Heart right ventricle (tissue), 16 donors: ENCODE data around the gene TSSC4. TPM values are rescaled to one million over a fixed set of nuclear protein-coding genes. Genes with fewer than 3 reads are reported as not detected.

Experiments used
- ATAC-seq, 8 donors: fragments of 200-7000 bp; cut with Tn5 transposase; one replicate each; pipeline ENCODE4 v1.9.1; 2020; ENCODE audit warnings: mild to moderate bottlenecking in 8 of 8, moderate library complexity in 8 of 8, moderate number of reproducible peaks in 1 of 8
- DNase-seq, 2 donors: peaks; one replicate each; pipeline ENCODE4 v3.0.0-alpha.2; 2020
- H3K27ac ChIP-seq, 10 donors: fragments of 200-600 bp; sonication (generic) in 2 of 10; one replicate each; pipeline versions ENCODE4 v1.5.0 to v1.8.0; 2020 to 2022; ENCODE audit warnings: mild to moderate bottlenecking in 3 of 10
- H3K27me3 ChIP-seq, 7 donors: fragments of 200-600 bp; one replicate each; pipeline ENCODE4 v1.8.0; 2021 to 2022; ENCODE audit warnings: mild to moderate bottlenecking in 2 of 7
- H3K36me3 ChIP-seq, 9 donors: fragments of 200-600 bp; sonication (generic) in 1 of 9; one replicate each; pipeline versions ENCODE4 v1.5.0 to v1.8.0; 2020 to 2022; ENCODE audit warnings: mild to moderate bottlenecking in 2 of 9
- H3K4me1 ChIP-seq, 9 donors: fragments of 200-600 bp; sonication (generic) in 1 of 9; one replicate each; pipeline versions ENCODE4 v1.5.0 to v1.8.0; 2020 to 2022; ENCODE audit warnings: mild to moderate bottlenecking in 4 of 9
- H3K4me3 ChIP-seq, 10 donors: fragments of 200-600 bp; sonication (generic) in 2 of 10; one replicate each; pipeline versions ENCODE4 v1.5.0 to v1.8.0; 2020 to 2022; ENCODE audit warnings: mild to moderate bottlenecking in 7 of 10, moderate library complexity in 2 of 10
- H3K9me3 ChIP-seq, 11 donors: fragments of 200-600 bp in 10 of 11; sonication (generic) in 2 of 11; one replicate each; pipeline versions ENCODE4 v1.5.0 to v1.8.0; 2013 to 2022; ENCODE audit warnings: mild to moderate bottlenecking in 2 of 11, control low read depth in 1 of 11, moderate library complexity in 1 of 11
- WGBS, 2 donors: extraction: QIAGEN DNeasy Blood & Tissue Kit; methylation state at CpG; one replicate each; pipeline ENCODE4 v1.1.7; 2013; ENCODE audit warnings: inconsistent platforms in 1 of 2; 5-methylcytosine and 5-hydroxymethylcytosine counted together
- intact Hi-C, 10 donors: fragments of 100-400 bp; cut with DNase I; formaldehyde crosslinking; loops; one replicate each; pipeline versions ENCODE4 v1.11.1 to v1.14.2; 2022
- polyA plus RNA-seq, 2 donors: library from polyadenylated mRNA; stranded (reverse); fragments of 200-250 nt; gene quantifications; one replicate each; pipeline ENCODE4 v1.2.3, GENCODE V29; 2013
- total RNA-seq, 10 donors: library from RNA; stranded (reverse); fragmentation: NEBNext Ultra II Directional in 3 of 10; extraction: Animal tissue kit (Norgen Biotek cat#: 25700) in 3 of 10; gene quantifications; one replicate each; pipeline versions ENCODE4 v1.2.1 to v1.2.4, GENCODE V29; 2021 to 2023
- TF ChIP-seq, protein P1 (sequence below), 9 donors: fragments of 200-600 bp; sonication (generic) in 2 of 9; IDR thresholded peaks; one replicate each; pipeline versions ENCODE4 v1.5.0 to v1.8.0; 2021 to 2022; ENCODE audit warnings: antibody characterized with exemption in 9 of 9, mild to moderate bottlenecking in 5 of 9, moderate library complexity in 1 of 9
- donor health status: Arrhythmogenic right ventricular cardiomyopathy.
- donor health status: ischemic (EF 13 %, LVEDD 7.1; RV severe dilation, severe dysfunction).
- donor health status: healthy with polysubstance abuse.
- donor health status: DM: no; HTN: yes; CAD: no.
- donor health status: DM: no; HTN: no; CAD: no.
- donor health status: ischemic (EF 25% LVEDD 6.9; RV normal size, moderate dysfunction).
- donor health status: ischemic (EF 25% LVEDD 5.7; RV mildly dilated, moderate dysfunction).
- donor health status: healthy.
- donor health status: DM: yes; HTN: yes; CAD: no.
- donor health status: Ischemic cardiomyopathy.
- donor health status: ischemic (EF 35%, LVEDD 5.7; RV mildly dilated, moderate dysfunction).
- donor health status: nonischemic (EF 11% LVEDD 7.7; RV severe dilation, severe dysfunction).
- donor health status: DM: yes; HTN: yes; CAD: no.
- donor health status: PGD.
- donor health status: ischemic (EF 29% LVEDD 5.4; RV normal size, mild dysfunction).
- donor health status: nonischemic (EF 23%, LVEDD 6.1; RV moderate dilation, normal function).

The TSSC4 gene
- total and polyA plus RNA-seq, 12 donors = 22.0 to 72.3 (median 30.7) TPM

DNA sequence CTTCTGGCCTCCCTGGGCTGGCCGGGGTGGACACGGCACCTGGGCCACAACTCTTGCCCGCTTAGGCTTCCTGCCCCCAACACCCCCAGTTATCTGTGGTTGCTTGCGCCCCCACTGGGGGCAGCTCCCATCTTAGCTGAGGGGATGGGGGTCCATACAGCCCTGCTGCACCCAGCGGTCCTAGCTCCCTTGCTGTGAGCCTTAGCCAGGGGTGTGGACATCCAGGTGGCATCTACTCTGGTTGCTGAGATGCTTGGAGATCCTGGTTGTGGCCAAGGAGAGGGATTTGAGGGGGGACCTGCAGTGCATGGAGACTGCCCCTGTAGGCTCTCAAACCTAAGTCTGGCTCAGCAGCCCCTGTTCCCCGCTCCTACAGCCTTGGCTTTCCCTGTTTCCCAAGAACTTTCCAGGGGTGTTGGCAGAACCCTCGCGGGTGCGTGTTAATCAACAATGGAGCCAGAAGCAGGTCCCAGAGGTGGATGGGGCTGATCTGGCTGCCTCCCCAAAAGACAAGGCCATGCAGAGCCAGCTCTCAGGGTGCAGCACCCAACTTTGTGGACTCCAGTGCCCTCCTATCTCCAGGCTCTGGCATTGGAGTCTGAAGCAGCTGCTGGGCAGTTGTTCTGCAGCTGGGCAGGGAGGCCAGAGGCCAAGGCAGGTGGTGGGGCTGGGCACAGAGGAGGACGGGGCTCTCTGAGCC is 47.6 kb downstream of the TSSC4 start:
- Histone ChIP-seq H3K27me3 (peaks cover 0 to 15% (median 5%) of the 10 kb centered on the region in 7 donors), H3K27ac (peak overlapping the region in 4 of 10 donors; percentile 10 to 82 (median 38)), H3K4me3 (peak overlapping the region in 3 of 10 donors; percentile 12 to 60 (median 54)), H3K36me3 (no peaks in the 10 kb centered on the region), H3K9me3 (no peaks in the 10 kb centered on the region), H3K4me1 (peaks cover 3 to 57% (median 40%) of the 10 kb centered on the region in 9 donors)
- WGBS, 2 donors = 66 to 74% methylated on average over 10 of the region's 10 CpGs
- DNase-seq (no peak), ATAC-seq (no peak)
- TF ChIP-seq, protein P1, sequence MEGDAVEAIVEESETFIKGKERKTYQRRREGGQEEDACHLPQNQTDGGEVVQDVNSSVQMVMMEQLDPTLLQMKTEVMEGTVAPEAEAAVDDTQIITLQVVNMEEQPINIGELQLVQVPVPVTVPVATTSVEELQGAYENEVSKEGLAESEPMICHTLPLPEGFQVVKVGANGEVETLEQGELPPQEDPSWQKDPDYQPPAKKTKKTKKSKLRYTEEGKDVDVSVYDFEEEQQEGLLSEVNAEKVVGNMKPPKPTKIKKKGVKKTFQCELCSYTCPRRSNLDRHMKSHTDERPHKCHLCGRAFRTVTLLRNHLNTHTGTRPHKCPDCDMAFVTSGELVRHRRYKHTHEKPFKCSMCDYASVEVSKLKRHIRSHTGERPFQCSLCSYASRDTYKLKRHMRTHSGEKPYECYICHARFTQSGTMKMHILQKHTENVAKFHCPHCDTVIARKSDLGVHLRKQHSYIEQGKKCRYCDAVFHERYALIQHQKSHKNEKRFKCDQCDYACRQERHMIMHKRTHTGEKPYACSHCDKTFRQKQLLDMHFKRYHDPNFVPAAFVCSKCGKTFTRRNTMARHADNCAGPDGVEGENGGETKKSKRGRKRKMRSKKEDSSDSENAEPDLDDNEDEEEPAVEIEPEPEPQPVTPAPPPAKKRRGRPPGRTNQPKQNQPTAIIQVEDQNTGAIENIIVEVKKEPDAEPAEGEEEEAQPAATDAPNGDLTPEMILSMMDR (IDR thresholded peaks at IDR 0.05) = no peak
- intact Hi-C loops = loop anchor here in 1 of 10 donors (5.0 kb wide), 1 partner anchor 444 kb away; no protein-coding TSS in a partner anchor

DNA sequence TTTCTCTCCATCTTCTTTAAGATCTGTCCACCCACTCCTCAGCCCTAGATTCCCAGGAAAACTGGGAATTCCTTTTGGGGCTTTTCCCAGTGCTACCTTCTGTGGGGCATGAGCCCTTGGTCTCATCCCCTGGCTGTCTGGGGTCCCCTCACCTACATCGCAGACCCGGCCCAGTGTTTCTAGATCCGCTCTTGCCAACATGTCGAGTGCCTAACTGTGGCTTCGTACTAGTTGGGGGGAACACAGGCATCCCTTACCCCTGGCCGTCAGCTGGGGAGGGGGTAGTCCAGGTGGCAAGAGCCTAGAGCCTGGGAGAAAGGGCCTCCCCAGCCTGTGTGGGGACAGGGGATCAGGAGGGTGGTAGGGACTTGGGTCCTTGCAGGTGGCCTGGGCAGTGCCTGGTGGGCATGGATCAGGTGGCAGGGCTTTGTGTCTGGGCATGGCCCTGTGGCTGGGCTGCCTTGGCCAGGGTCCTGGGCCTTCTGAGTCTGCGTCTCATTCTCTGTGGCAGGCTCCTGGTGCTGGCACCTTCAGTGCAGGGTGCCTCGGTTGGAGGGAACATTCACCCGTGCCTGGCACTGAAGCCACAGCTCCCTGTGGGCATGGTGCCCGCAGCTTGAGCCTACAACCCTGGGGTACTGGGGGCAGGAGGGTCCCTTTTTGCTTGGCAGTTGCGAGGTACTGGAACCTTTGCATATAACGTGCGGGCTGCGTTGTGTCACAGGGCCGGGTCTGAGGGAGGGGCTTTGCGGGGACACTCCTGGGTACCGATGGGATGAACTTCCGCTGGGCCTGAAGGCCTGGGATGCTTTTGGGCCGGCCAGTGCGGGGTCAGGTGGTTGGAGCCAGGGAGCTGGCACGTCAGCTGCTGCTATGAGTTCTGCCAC is 48.4 kb downstream of the TSSC4 start:
- ATAC-seq = peak in 6 of 8 donors; percentile 5 to 58 (median 51)
- no peaks in the 10 kb centered on the region for H3K36me3 ChIP-seq
- no peak for DNase-seq
- H3K27ac ChIP-seq = peak overlapping the region in 4 of 10 donors; percentile 6 to 47 (median 20)
- no peak overlapping the region for H3K4me3 ChIP-seq
- TF ChIP-seq, protein P1 (IDR thresholded peaks at IDR 0.05) = no peak
- peaks cover 3 to 56% (median 39%) of the 10 kb centered on the region in 9 donors for H3K4me1 ChIP-seq
- 71 to 82% methylated on average over 21 of the region's 21 CpGs for WGBS, 2 donors
- intact Hi-C loops = loop anchor here in 1 of 10 donors (5.0 kb wide), 1 partner anchor 443 kb away; no protein-coding TSS in a partner anchor
- H3K9me3 ChIP-seq = peaks cover 0 to 3% (median 0%) of the 10 kb centered on the region in 11 donors
- peaks cover 0 to 13% (median 3%) of the 10 kb centered on the region in 7 donors for H3K27me3 ChIP-seq

DNA sequence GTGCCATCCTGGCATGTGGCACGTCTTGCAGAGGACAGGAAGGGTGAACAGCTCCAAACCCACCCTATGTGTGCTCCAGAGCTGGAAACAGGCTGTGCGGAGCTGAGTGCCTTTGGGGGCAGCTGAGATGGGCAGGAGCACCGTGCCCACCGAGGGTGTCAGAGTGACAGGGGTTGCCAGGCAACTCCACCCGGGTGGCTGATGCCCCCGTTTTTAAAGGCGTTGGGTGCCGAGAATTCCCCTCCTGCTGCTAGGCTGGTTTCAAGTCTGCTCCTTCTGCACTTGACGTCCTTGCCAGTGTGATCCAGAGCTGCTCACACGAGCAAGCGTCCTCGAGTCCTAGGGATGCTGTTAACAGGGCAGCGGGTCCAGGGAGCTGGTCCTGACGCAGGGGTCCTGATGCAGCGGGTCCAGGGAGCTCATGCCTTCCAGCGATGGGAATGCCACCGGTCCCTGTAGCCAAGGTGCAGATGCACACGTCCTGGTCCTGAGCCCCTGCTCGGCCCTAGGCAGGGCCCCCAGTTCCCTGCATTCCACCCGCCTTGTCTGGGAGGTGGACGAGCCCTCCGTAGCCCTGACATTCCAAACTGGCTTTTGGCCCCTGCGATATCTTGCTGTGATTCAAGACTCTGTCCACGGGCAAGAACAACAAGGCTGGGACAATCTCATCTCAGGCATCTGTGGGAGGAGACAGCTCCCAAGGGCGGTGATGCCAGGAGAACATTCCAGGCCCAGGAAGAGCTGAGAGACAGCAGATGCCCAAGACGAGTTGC is 49.2 kb downstream of the TSSC4 start:
- intact Hi-C loops = loop anchor here in 1 of 10 donors (5.0 kb wide), 1 partner anchor 443 kb away; no protein-coding TSS in a partner anchor
- no peak for DNase-seq
- WGBS, 2 donors = 66 to 68% methylated on average over 26 of the region's 26 CpGs
- ATAC-seq = no peak
- Histone ChIP-seq H3K27ac (peak overlapping the region in 2 of 10 donors; percentile 6 to 30), H3K36me3 (no peaks in the 10 kb centered on the region), H3K4me1 (peaks cover 3 to 52% (median 35%) of the 10 kb centered on the region in 9 donors), H3K9me3 (peaks cover 0 to 3% (median 0%) of the 10 kb centered on the region in 11 donors), H3K4me3 (no peak overlapping the region), H3K27me3 (peaks cover 0 to 9% (median 0%) of the 10 kb centered on the region in 7 donors)
- TF ChIP-seq, protein P1 (IDR thresholded peaks at IDR 0.05) = no peak
